Hematopoietic multipotent progenitor cell treated with erythropoietin and hydrocortisone succinate and interleukin-3 and kit ligand, for 15 days (in vitro differentiated cells): ENCODE measurements around the gene BACH2.
"Not testable (repeated sequence)": the region's sequence is repeated elsewhere in the genome, so short reads cannot be mapped to it uniquely, and the experiment has no call there.

ENCODE experiments used
- DNase-seq: peaks from one replicate; pipeline ENCODE4 v3.0.0-alpha.2; 2015; ENCODE audit warnings: low spot score

BACH2 gene

GRCh38 chr6:90121982-90122381 lies 174.7 kb downstream of the BACH2 start:
- no peak for DNase-seq

GRCh38 chr6:90120327-90120726 lies 176.3 kb downstream of the BACH2 start:
- no peak for DNase-seq

DNA sequence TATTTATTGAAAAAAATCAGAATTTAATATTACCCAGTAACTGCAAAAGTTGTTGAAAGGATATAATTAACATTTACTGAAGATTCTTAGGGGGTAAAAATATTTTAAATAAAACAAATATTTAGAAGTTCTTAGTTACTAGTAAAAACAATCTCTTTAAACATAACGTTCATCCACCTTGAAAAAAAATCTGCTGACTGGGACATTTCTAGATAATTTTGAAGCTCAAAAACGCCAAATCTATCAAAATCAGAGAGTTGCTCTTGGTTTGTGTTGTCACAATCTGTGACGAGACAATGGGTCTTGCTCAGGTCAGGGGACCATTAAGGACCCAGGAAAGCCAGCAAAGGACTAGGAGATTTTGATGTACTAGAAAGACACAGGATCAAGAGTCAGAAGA lies 177.0 kb downstream of the BACH2 start:
- DNase-seq: no peak

DNA sequence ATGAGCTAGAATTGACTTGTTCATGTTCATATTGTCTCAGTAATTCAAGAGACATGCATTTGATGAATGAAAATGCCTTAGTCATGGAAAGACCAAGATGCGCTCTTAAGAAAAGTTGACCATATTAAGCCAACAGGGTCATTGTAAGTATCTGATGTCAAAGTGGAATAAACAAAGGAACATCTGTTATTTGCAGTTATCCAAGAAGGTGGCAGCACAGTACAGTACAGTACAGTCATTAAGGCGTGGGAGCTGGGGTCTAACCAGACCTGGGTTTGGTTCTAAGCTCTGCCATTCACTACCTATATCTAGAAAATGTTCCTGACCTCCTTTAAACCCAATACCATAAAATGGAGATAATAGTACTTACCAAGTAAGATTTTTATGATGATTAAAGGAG lies 178.1 kb downstream of the BACH2 start:
- DNase-seq: no peak

GRCh38 chr6:90118069-90118468 lies 178.6 kb downstream of the BACH2 start:
- DNase-seq: no peak

GRCh38 chr6:90116126-90116525 lies 180.5 kb downstream of the BACH2 start:
- DNase-seq: not testable (repeated sequence)

GRCh38 chr6:90113389-90113788 lies 183.3 kb downstream of the BACH2 start:
- no peak for DNase-seq

DNA sequence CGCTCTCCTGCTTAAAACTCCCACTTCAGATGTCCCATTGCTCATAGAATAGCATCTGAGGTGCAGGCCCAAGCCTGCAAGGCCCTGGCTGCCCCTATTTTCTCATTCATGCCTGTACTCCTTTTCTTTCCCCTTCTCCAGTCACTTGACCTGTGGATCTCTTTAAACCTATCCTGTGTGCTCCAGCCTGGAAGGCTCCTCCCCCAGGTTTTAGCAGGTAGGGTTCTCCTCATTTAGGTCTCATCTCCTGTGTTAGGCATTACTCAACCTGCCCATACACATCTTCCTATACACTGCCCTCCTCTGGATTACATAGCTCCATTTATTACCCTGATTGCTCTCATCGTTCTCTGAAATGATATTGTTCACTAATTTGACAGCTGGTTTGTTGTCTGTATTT lies 185.3 kb downstream of the BACH2 start:
- DNase-seq: no peak

GRCh38 chr6:90110971-90111370 lies 185.7 kb downstream of the BACH2 start:
- no peak for DNase-seq

- no peak for DNase-seq
Observed at GRCh38 chr6:90109141-90109540, 187.5 kb downstream of the BACH2 start.

DNA sequence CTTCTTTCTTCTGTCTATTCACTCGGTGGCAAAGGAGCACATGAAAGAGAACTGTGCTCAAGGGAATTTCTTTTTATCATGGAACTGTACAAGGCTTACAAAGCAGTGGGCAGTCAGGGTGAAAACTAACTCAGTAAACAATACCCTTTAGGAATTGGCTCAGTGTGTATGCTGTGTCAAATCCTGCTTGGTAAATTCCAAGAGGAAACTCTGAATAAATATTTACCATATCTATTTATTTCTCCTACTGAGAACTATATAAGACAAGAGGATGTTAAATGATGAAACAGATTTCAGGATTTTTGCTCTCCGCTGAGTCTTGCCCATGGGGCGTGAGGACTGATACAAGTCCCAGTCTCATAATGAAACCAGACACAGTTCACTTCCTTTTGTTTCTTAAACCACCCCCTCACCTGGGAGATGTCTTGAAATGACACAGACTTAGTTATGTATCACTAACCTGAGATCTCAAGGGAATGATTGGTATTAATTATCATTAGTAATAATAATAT lies 188.8 kb downstream of the BACH2 start:
- no peak for DNase-seq

- DNase-seq: no peak
Observed at GRCh38 chr6:90107371-90107770, 189.3 kb downstream of the BACH2 start.

DNA sequence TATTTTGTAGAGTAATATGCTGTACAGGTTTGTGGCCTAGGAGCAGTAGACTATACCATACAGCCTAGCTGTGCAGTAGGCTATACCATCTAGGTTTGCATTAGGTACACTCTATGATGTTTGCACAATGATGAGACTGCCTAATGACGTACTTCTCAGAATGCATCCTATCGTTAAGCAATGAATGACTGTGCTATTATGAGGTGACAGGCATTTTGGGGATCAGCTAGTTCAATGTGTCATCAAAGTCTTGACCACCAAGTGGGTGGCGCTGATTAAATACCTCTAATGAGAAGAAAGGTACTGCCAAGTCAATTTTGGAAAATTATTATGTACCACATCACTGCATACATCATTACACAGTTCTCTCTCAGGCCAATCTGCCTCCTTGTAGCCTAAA lies 190.2 kb downstream of the BACH2 start:
- no peak for DNase-seq

DNA sequence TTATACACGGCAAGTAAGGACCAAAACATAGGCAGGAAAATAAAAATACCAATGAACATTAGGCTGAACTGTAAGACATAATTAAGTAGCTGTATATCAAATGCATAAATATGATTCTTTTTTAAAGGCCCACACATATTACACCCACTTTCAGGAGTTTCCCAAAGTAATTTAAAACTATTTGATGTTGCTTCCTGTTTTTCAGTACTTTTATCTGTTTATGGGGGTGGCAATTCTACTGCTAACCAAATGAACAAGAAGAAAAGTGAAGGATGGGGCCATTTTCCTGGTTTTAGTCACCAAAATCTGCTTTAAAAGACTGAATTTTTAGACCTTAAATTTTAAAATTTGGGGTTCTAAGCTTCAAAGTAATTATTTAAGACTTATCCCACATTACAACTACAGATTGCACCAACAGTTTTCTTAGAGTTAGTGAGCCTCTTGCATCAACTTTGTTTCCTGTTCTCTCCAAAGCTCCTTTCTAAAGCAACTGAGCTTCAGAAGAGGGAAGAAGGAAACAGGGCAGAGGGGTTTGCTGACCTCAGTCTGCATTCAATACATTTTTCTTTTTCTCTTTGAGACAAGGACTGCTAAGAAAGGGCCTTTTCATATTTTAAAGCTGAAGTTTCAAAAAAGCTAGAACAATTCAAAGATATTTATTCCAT lies 191.0 kb downstream of the BACH2 start:
- DNase-seq: no peak

- no peak for DNase-seq
Observed at GRCh38 chr6:90103056-90103800, 193.4 kb downstream of the BACH2 start.

DNA sequence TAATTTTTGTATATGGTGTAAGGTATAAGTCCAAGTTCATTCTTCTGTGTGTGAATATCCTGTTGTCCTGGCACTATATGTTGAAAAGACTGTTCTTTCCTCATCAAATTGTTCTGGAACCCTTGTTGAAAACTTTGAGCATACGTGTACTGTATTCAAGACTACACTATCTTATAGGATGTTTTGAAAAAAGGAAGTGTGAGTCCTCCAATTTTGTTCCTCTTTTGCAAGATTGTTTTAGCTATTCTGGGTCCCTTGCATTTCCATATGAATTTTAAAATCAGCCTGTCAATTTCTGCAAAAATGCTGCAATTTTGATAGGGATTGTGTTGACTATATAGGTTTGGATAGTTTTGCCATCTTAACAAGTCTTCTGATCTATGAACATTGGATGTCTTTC lies 195.2 kb downstream of the BACH2 start:
- DNase-seq: no peak

DNA sequence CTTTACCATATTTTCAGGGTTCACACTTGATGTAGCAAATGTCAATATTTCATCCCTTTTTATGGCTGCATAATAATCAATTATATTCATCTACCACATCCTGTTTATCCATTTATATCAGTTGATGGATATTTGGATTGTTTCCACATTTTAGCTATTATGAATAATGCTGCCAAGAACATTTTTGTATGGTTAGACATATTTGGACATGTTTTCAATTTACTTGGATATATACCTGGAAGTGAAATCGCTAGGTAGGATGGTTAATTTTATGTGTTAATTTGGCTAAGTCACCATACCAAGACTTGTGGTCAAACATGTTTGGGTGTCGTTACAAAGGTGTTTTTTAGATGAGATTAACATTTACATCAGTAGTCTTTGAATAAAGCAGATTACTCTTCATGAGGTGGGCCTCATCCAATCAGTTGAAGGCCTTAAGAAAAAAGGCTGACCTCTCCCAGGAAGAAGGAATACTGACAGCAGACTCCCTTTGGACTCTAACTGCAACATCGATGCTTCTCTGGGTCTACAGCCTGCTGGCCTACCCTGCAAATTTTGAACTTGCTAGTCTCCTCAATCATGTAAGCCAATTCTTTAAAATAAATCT lies 196.5 kb downstream of the BACH2 start:
- no peak for DNase-seq

GRCh38 chr6:90098627-90099026 lies 198.0 kb downstream of the BACH2 start:
- DNase-seq: no peak

GRCh38 chr6:90098001-90098531 lies 198.6 kb downstream of the BACH2 start:
- DNase-seq: no peak

DNA sequence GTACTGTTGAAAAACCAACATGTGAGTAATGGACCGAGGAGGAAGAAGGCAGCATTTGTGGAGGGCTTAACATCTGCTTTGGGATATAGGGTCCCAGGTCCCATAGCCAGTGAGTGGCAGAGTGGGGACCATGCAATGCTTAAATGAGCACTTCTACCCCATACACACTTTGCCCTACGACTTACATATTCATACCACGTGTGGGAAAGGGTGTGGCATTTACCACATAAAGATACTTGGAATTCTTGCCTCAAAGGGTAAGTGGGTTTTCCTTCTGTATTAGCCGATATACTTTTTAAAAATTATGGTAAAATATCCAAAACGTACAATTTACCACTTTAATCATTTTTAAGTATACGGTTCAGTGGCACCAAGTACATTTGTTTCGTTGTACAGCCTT lies 199.3 kb downstream of the BACH2 start:
- no peak for DNase-seq

- DNase-seq: no peak
Observed at GRCh38 chr6:90096818-90097217, 199.8 kb downstream of the BACH2 start.

GRCh38 chr6:90095788-90096187 lies 200.9 kb downstream of the BACH2 start:
- no peak for DNase-seq

DNA sequence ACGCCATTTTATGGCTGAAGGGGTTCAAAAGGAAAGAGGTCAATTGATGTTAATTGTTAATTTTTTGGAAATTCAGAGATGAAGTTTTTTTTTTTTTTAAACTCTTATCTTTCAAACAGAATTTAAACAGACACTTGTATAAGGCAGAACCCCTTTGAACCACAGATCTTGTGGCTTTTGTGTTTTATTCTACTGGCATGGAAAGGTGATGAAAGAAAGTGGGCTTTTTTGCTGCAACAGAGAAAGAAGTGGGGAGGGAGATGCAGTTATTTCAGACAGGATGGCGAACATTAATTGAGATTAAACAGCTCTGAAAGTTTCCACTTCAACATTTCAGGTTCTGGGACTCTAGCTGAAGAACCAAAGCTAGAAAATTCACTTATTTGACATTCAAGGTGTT lies 201.5 kb downstream of the BACH2 start:
- no peak for DNase-seq
